ENCODE results near the gene RXRA. TPM values are rescaled to one million over a fixed set of nuclear protein-coding genes. Genes with fewer than 3 reads are reported as not detected.

The RXRA gene
- total RNA-seq, 1 donor from 2014 or later = 33.4 TPM

- no peak for DNase-seq (ENCODE audit: low read depth)
- Histone ChIP-seq H3K27me3 (ENCODE audit: insufficient read depth, low read length) (peaks cover 2% of the 10 kb centered on the region), H3K36me3 (ENCODE audit: insufficient read depth, low read length) (no peaks in the 10 kb centered on the region), H4K20me1 (ENCODE audit: insufficient read depth, low read length) (no peaks in the 10 kb centered on the region), H3K27ac (ENCODE audit: low read depth, low read length) (no peak overlapping the region), H3K4me2 (ENCODE audit: low read length) (no peak overlapping the region), H3K4me1 (ENCODE audit: insufficient read depth, low read length) (peaks cover 4% of the 10 kb centered on the region), H2AFZ (ENCODE audit: low read depth, low read length) (no peak overlapping the region), H3K9me3 (ENCODE audit: insufficient read depth, low read depth, low read length) (no peaks in the 10 kb centered on the region), H3K4me3 (ENCODE audit: insufficient read depth, low read depth, low read length) (no peak overlapping the region), H3K9ac (ENCODE audit: low read length) (no peak overlapping the region), H3K79me2 (ENCODE audit: insufficient read depth, low read length) (no peaks in the 10 kb centered on the region)
- Mint-ChIP-seq H3K27me3 (ENCODE audit: low read depth, unreplicated experiment) (peaks cover 61% of the 10 kb centered on the region), H3K36me3 (ENCODE audit: low read depth, unreplicated experiment) (peaks cover 10% of the 10 kb centered on the region), H3K4me3 (ENCODE audit: unreplicated experiment) (no peak overlapping the region), H3K27ac (ENCODE audit: unreplicated experiment) (no peak overlapping the region), H3K4me1 (ENCODE audit: low read depth, unreplicated experiment) (peaks cover 3% of the 10 kb centered on the region), H3K9me3 (ENCODE audit: unreplicated experiment) (peaks cover 17% of the 10 kb centered on the region)
- no peak for TF ChIP-seq EZH2 (IDR thresholded peaks at IDR 0.05; ENCODE audit: insufficient read depth, low read length)
- no peak for TF ChIP-seq CTCF (IDR thresholded peaks at IDR 0.05; ENCODE audit: insufficient read depth, low read depth, low read length)
- FAIRE-seq = no peak
Observed at GRCh38 chr9:134486596-134486995, 160.3 kb downstream of the RXRA start.

Small RNA genes within 50 kb of the gene (microRNA-seq; reads per million reads assigned to microRNA genes)
- gene MIR4669 = not detected

Other genes starting within 250 kb of the RXRA start
- 26.2 and 28.1 TPM in 2 replicates for gene WDR5, start 190.4 kb upstream of the RXRA start, total RNA-seq
- 31.8 and 59.4 TPM in 2 replicates for gene RNU6ATAC, start 161.9 kb upstream of the RXRA start, total RNA-seq

All from astrocyte (in vitro differentiated cells and primary cell).